Bladder microvascular endothelial cell (primary cell): ENCODE results near the gene DGKA. TPM values are rescaled to one million over a fixed set of nuclear protein-coding genes. Genes with fewer than 3 reads are reported as not detected.

Experiments
- total RNA-seq: library from RNA; depleted of rRNA; stranded (reverse); fragments of >200 nt; gene quantifications from 2 replicates; pipeline ENCODE4 v1.2.3, GENCODE V29; 2014

DGKA gene
- total RNA-seq, result 29.0 and 37.6 TPM in 2 replicates

DNA sequence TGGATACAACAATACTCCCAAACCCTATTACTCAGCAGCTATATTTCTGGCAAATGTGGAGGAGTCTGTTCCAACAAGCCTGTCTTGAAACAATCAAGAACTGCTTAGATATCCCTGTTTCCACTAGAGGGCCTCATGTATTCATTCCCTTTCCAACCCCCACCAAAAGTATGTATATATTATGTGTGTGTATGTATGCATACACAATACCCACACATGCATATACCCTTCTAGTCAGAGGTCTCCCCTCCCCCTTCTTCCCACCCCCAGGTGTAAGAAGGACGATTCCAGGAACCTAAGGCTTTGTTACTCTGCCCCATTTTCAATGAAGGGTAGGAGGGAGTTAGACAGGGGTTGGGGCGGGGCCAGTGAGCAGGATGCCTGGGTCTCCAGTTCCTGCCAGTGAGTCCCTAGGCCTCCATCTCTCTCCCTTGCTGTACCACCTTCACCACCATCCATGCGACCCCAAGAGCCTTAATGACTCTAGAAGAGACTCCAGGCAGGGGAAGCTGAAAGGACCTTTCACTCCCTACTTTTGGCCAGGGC, at the start of gene DGKA:
Gene DGKA (plus strand): TSS at position 392 of the 546 bp plus-strand sequence. CDS start 5,342 bp downstream, outside the sequence.

DNA sequence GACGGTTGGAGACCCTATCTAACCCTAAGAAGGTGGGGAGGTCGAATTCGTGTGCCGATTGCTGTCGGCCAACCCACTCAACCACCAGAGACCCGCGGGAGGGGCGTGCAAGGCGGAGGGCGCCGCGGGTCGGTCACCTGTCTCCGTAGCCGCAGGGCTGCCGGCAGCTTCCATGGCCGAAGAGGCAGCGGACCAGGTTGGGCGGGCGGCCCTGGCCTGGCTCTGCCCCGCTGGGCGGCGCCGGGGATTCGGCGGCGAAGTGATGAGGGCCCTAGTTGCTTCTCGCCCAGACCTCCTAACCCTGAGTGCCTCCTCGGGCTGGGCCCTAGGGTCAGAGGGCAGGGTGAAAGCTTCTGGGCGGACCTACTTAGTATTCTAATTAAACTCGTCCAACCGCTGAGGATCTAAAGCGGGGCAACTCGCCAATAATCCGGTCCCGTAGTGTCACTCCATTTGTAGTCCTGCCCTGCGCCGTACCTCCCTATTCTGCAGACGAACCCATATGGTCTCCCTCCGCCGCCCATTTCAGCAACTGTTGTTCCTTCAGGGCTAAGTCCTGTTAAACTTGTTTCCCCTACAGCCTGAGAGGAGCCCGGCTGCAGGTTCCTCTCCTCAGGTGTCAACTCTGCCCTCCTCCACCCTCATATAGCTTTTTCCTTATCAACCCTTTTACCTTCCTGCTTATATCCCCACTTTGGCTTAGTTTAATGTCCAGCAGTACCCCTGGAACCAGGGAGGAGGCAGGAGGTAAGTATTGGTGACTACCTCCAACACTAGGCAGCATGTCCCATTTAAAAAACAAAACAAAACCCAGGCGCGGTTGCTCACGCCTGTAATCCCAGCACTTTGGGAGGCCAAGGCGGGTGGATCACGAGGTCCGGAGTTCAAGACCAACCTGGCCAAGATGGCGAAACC, 3.1 kb upstream of the DGKA start, which contains the start of gene PYM1:
Gene PYM1 (minus strand): TSS at position 307 of the 915 bp plus-strand sequence. CDS start 133 bp downstream, at position 174.

DNA sequence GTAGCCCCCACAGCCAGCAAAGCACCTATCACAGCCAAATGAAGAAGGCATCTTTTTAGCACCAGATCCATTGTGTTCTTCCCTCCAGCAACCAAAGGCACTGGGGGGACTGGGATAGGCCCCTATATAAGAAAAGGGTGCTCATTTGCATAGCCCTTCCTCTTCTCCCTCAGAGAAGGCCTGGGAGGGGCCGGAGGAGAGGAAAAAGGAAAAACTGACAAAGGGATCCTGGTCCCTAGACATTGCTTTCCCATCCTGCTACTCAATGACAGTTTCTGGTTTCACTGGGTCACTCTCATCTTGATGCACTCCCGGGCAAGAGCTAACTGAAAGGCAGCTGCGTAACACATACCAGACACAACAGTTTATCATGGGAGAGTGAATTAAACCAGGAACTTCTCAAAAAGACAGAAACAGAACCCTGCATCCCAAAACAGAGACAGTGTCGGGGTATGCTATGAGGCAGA, 35.0 kb downstream of the DGKA start, which contains the start of gene PMEL:
Gene PMEL (minus strand): TSS at position 102 of the 467 bp plus-strand sequence. CDS start 31 bp downstream, at position 71.

DNA sequence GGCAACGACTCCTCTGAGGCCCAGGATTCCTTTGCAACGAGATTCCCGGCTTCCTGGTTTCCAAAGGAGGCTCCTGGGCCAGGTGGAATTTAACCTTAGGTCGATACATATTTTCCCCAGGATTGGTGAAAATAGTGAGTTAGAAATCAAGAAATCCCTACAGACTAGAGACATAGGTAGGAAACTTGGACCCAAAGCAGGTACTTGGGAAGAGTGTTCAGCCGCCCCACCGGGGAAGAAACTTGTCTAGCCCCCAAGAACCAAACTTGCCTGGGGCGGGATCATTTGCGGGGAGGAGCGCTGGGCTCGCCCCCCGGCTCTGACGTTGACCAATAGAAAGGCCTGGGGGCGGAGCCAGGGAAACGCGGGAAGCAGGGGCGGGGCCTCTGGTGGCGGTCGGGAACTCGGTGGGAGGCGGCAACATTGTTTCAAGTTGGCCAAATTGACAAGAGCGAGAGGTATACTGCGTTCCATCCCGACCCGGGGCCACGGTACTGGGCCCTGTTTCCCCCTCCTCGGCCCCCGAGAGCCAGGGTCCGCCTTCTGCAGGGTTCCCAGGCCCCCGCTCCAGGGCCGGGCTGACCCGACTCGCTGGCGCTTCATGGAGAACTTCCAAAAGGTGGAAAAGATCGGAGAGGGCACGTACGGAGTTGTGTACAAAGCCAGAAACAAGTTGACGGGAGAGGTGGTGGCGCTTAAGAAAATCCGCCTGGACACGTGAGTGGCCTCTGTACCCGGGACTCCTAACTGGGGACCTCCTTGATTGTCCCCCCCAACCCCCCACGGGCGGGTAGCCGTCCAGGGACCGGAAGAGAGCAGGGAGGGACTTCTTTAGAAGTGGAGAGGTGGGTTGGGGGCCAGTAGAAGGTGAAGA, 35.7 kb downstream of the DGKA start, which contains the start of gene CDK2:
Gene CDK2 (plus strand): TSS at position 423 of the 874 bp plus-strand sequence. CDS start 179 bp downstream, at position 602.

DNA sequence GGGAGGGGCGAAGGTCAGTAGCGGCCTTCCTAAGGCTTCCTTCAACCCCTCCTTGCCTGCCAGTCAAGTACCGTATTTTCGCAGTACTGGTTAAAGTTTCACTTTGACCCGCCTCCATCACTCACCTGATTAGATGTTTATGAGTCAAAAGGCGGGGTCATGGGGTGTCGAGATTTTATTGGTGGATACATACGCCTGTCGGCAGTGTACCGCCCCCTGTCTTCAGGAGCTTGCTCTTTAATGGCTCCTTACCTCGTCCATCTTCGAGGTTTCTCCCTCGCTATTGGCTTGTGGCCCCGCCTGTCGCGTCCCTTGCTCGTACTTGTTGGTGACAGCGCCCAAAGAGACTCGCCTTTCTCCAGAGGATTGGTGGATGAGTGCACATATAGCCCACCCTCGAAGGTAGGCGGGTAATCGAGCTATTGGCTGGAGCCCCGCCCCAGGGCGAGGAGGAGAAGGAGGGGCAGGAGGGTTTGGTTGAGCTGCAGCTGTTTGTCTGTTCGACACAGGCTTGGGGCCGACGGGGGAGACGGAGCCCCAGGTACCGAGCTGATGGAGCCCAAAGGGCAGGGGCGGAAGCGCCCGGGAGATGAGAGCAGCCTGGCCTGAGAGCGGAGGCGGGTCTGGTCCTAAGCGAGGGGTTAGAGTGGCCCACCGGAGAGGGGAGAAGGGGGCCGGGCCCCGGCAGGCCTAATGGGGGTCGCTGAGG, 42.8 kb downstream of the DGKA start, which contains the start of gene RAB5B:
Gene RAB5B (plus strand): TSS at position 480 of the 709 bp plus-strand sequence. CDS start 12,883 bp downstream, outside the sequence.

DNA sequence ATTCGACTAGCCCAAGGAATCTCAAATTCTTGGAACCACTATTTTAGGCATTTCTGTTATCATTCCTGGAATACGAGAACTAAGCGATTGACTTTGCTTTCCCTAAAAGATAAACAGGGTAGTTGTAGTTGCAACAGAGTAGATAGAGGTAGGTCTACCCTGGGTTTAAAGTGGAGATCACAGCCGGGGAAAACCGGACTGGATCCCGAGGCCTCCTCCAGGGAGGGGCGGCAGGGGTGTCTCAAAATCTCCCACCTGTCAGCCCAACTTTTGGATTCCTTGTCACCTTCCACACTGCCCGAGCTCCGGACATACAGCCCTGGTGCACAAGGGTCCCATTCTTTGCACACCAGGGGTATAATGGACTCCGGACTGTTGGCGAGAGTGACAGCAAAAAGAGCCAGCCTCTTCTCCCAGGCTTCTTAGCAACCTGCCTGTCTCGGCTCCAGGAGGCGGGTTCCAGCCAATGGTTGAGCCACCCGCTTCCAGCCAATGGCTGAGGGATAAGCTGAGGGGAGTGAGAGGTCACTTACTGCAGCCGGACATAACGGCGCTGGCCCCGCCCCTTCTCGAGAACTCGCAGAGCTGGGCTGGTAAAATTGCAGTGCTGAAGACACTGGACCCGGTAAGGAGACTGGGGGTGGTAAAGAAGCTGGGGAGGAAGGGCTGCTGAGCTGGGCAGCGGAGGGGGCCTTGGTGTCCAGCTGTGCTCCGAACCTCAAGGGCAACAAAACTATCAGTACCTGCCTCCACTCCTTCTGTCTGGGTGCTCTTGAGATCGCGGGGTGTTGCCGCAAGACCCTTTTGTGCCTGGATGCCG, 66.0 kb downstream of the DGKA start, which contains the start of gene SUOX:
Gene SUOX (plus strand): TSS at position 562 of the 820 bp plus-strand sequence. CDS start 4,946 bp downstream, outside the sequence.

Other genes with a start within 250 kb of the DGKA start
- 0.76 and 0.81 TPM in 2 replicates for gene ITGA7, start 223.3 kb upstream of the DGKA start, total RNA-seq
- gene BLOC1S1, start 215.1 kb upstream of the DGKA start, total RNA-seq, result 47.5 and 72.9 TPM in 2 replicates
- 0.97 and 1.6 TPM in 2 replicates for gene RDH5, start 210.8 kb upstream of the DGKA start, total RNA-seq
- gene CD63, start 202.2 kb upstream of the DGKA start, total RNA-seq, result 1,206 and 1,347 TPM in 2 replicates
- gene GDF11, start 188.0 kb upstream of the DGKA start, total RNA-seq, result 0.65 and 2.7 TPM in 2 replicates
- 87.5 and 139 TPM in 2 replicates for gene SARNP, start 113.4 kb upstream of the DGKA start, total RNA-seq
- 21.0 and 62.7 TPM in 2 replicates for gene ORMDL2, start 113.1 kb upstream of the DGKA start, total RNA-seq
- gene DNAJC14, start 101.6 kb upstream of the DGKA start, total RNA-seq, result 40.2 and 54.4 TPM in 2 replicates
- gene MMP19, start 88.2 kb upstream of the DGKA start, total RNA-seq, result 0.49 and 1.4 TPM in 2 replicates
- 27.3 and 33.2 TPM in 2 replicates for gene PYM1, start 3.3 kb upstream of the DGKA start, total RNA-seq
- 0.38 and 0.81 TPM in 2 replicates for gene PMEL, start 34.9 kb downstream of the DGKA start, total RNA-seq
- 27.1 and 35.3 TPM in 2 replicates for gene CDK2, start 35.7 kb downstream of the DGKA start, total RNA-seq
- 30.6 and 52.0 TPM in 2 replicates for gene RAB5B, start 42.9 kb downstream of the DGKA start, total RNA-seq
- gene SUOX, start 66.1 kb downstream of the DGKA start, total RNA-seq, result 6.5 and 12.3 TPM in 2 replicates
- gene IKZF4, start 89.9 kb downstream of the DGKA start, total RNA-seq, result 0.16 and 0.25 TPM in 2 replicates
- 32.6 and 61.2 TPM in 2 replicates for gene RPS26, start 110.8 kb downstream of the DGKA start, total RNA-seq
- gene ERBB3, start 149.0 kb downstream of the DGKA start, total RNA-seq, result 0.63 TPM in 1 of 2 replicates, not detected in the other
- 114 and 216 TPM in 2 replicates for gene PA2G4, start 173.4 kb downstream of the DGKA start, total RNA-seq
- gene RPL41, start 185.5 kb downstream of the DGKA start, total RNA-seq, result 2,621 and 2,969 TPM in 2 replicates
- gene ZC3H10, start 187.1 kb downstream of the DGKA start, total RNA-seq, result 4.4 and 6.4 TPM in 2 replicates
- gene ESYT1, start 197.1 kb downstream of the DGKA start, total RNA-seq, result 328 and 362 TPM in 2 replicates
- gene MYL6B, start 221.4 kb downstream of the DGKA start, total RNA-seq, result 69.4 and 71.4 TPM in 2 replicates
- 3,299 and 3,963 TPM in 2 replicates for gene MYL6, start 227.2 kb downstream of the DGKA start, total RNA-seq